ENCODE results near the gene POMT1.

- TF ChIP-seq CTCF (IDR thresholded peaks at IDR 0.05; ENCODE audit: poor library complexity) = no peak
- no peak for TF ChIP-seq EZH2phosphoT487 (IDR thresholded peaks at IDR 0.05; ENCODE audit: low read depth, severe bottlenecking, unreplicated experiment)
Observed at GRCh38 chr9:131521203-131521602, 18.5 kb downstream of the POMT1 start.
